HEK293T (cell line): ENCODE results near the gene HUS1.
A peak's percentile ranks its signal among the peaks of the same experiment; 100 is the strongest.

Experiments
- CTCF ChIA-PET: fragments of 350-600 bp; formaldehyde crosslinking; extraction: SDS; loops from one replicate; lab custom pipeline; 2021; ENCODE audit warnings: antibody characterized with exemption, inconsistent platforms; lab: Yijun Ruan, JAX
- POLR2A ChIA-PET: fragments of 350-600 bp; formaldehyde crosslinking; extraction: SDS; loops from one replicate; lab custom pipeline; 2020; ENCODE audit warnings: antibody characterized with exemption, inconsistent platforms; lab: Yijun Ruan, JAX
- DNase-seq: peaks from one replicate; pipeline ENCODE4 v3.0.0; 2012; ENCODE audit warnings: mixed read lengths; ENCODE audit errors: extremely low spot score
- ARNT ChIP-seq: fragments of 450-650 bp; IDR thresholded peaks from 2 replicates; pipeline ENCODE4 v1.6.1; 2017; ENCODE audit warnings: mild to moderate bottlenecking
- BHLHE40 ChIP-seq: fragments of 450-650 bp; IDR thresholded peaks from 2 replicates; pipeline ENCODE4 v1.6.1; 2016; ENCODE audit warnings: mild to moderate bottlenecking, moderate library complexity, borderline replicate concordance
- CTBP1 ChIP-seq: fragments of 450-650 bp; IDR thresholded peaks from 2 replicates; pipeline ENCODE4 v1.6.1; 2016; ENCODE audit warnings: borderline replicate concordance
- ELF4 ChIP-seq: fragments of 450-650 bp; IDR thresholded peaks from 2 replicates; pipeline ENCODE4 v1.6.1; 2017; ENCODE audit warnings: antibody characterized with exemption
- FOXA1 ChIP-seq: fragments of 450-650 bp; IDR thresholded peaks from 2 replicates; pipeline ENCODE4 v1.6.1; 2016; ENCODE audit warnings: mild to moderate bottlenecking
- FOXK2 ChIP-seq: fragments of 450-650 bp; IDR thresholded peaks from 2 replicates; pipeline ENCODE4 v1.6.1; 2016; ENCODE audit warnings: mild to moderate bottlenecking
- FOXM1 ChIP-seq: fragments of 450-650 bp; IDR thresholded peaks from 2 replicates; pipeline ENCODE4 v1.6.1; 2017; ENCODE audit warnings: mild to moderate bottlenecking, borderline replicate concordance
- HDGF ChIP-seq: fragments of 450-650 bp; IDR thresholded peaks from 2 replicates; pipeline ENCODE4 v1.6.1; 2017; ENCODE audit warnings: antibody characterized with exemption, borderline replicate concordance
- L3MBTL2 ChIP-seq: fragments of 450-650 bp; conservative IDR thresholded peaks from 2 replicates; pipeline ENCODE4 v1.6.1; 2016; ENCODE audit warnings: mild to moderate bottlenecking
- LEF1 ChIP-seq: fragments of 450-650 bp; IDR thresholded peaks from 2 replicates; pipeline ENCODE4 v1.6.1; 2017; ENCODE audit warnings: mild to moderate bottlenecking, borderline replicate concordance
- NFRKB ChIP-seq: fragments of 450-650 bp; IDR thresholded peaks from 2 replicates; pipeline ENCODE4 v1.6.1; 2016; ENCODE audit warnings: mild to moderate bottlenecking, moderate library complexity
- PKNOX1 ChIP-seq: fragments of 450-650 bp; IDR thresholded peaks from 2 replicates; pipeline ENCODE4 v1.6.1; 2016
- SP1 ChIP-seq: fragments of 450-650 bp; IDR thresholded peaks from 2 replicates; pipeline ENCODE4 v1.6.1; 2017
- SUZ12 ChIP-seq: fragments of 450-650 bp; IDR thresholded peaks from 2 replicates; pipeline ENCODE4 v1.6.1; 2016; ENCODE audit warnings: mild to moderate bottlenecking
- TARDBP ChIP-seq: fragments of 450-650 bp; IDR thresholded peaks from 2 replicates; pipeline ENCODE4 v1.6.1; 2016
- ZNF384 ChIP-seq: fragments of 450-650 bp; IDR thresholded peaks from 2 replicates; pipeline ENCODE4 v1.6.1; 2016

HUS1 gene

GRCh38 chr7:47951374-47951773 is 28.0 kb downstream of the HUS1 start:
- ChIA-PET CTCF (no interaction called here), POLR2A (no interaction called here)
- TF ChIP-seq FOXK2 (no peak), ELF4 (no peak), ARNT (no peak), ZNF384 (no peak), NFRKB (no peak), HDGF (no peak), LEF1 (no peak), FOXA1 (no peak), SP1 (no peak)
- no peak for DNase-seq

- TF ChIP-seq BHLHE40 (no peak), TARDBP (no peak), L3MBTL2 (no peak)
- CTCF ChIA-PET = no interaction called here
- no peak for DNase-seq
- POLR2A ChIA-PET = no interaction called here
Measured at GRCh38 chr7:47950714-47951113, 28.7 kb downstream of the HUS1 start.

- TF ChIP-seq FOXM1 (no peak), L3MBTL2 (no peak)
- ChIA-PET CTCF (no interaction called here), POLR2A (no interaction called here)
Measured at GRCh38 chr7:47949703-47950102, 29.7 kb downstream of the HUS1 start.

GRCh38 chr7:47948141-47948790 is 31.1 kb downstream of the HUS1 start, which contains the start of gene PKD1L1:
PKD1L1 (minus strand) TSS chr7:47948466; CDS start chr7:47948440, 26 bp downstream.
- TF ChIP-seq L3MBTL2 (no peak), FOXK2 (no peak), LEF1 (no peak), PKNOX1 (no peak), SUZ12 (no peak), TARDBP (no peak), NFRKB (no peak), ZNF384 (no peak), ARNT (no peak), FOXM1 (no peak), CTBP1 (no peak), FOXA1 (no peak)
- no peak for DNase-seq
- CTCF ChIA-PET = interaction anchor here (0.6 kb wide), 1 partner anchor 206 kb away, joined by 3 read pairs; no protein-coding TSS in a partner anchor
- POLR2A ChIA-PET = no interaction called here

More at GRCh38 chr7:47949703-47950102, 29.7 kb downstream of the HUS1 start:
- DNase-seq = no peak

GRCh38 chr7:47947355-47947749 is 32.1 kb downstream of the HUS1 start:
- CTCF ChIA-PET = no interaction called here

GRCh38 chr7:47946581-47947354 is 32.6 kb downstream of the HUS1 start:
- POLR2A ChIA-PET = no interaction called here
- no peak for TF ChIP-seq FOXK2
- no peak for TF ChIP-seq CTBP1
- TF ChIP-seq NFRKB = no peak
- TF ChIP-seq TARDBP = no peak
- TF ChIP-seq ARNT = no peak
- no peak for TF ChIP-seq LEF1
- TF ChIP-seq L3MBTL2 = no peak
- no peak for TF ChIP-seq SP1
- TF ChIP-seq SUZ12 = no peak
- CTCF ChIA-PET = no interaction called here

More at GRCh38 chr7:47947355-47947749, 32.1 kb downstream of the HUS1 start:
- POLR2A ChIA-PET = no interaction called here
- TF ChIP-seq LEF1 (no peak), CTBP1 (no peak), HDGF (no peak), BHLHE40 (no peak), ELF4 (no peak), SUZ12 (no peak)
- DNase-seq = no peak

GRCh38 chr7:47945261-47946015 is 34.0 kb downstream of the HUS1 start:
- ChIA-PET POLR2A (no interaction called here), CTCF (interaction anchor here (1.0 to 2.9 kb wide), 8 partner anchors 24 to 679 kb away, joined by 3 to 18 read pairs (median 4); no protein-coding TSS in a partner anchor)
- DNase-seq = peak; percentile 35
- TF ChIP-seq ZNF384 (no peak), LEF1 (no peak), FOXA1 (no peak), TARDBP (no peak), HDGF (no peak), PKNOX1 (no peak), FOXM1 (no peak), NFRKB (no peak), SUZ12 (no peak), SP1 (no peak), BHLHE40 (no peak), ARNT (no peak), FOXK2 (no peak), ELF4 (no peak), CTBP1 (no peak), L3MBTL2 (no peak)

More at GRCh38 chr7:47946581-47947354, 32.6 kb downstream of the HUS1 start:
- no peak for DNase-seq
